ENCODE measurements around the gene SIAH1. TPM values are rescaled to one million over a fixed set of nuclear protein-coding genes. Genes with fewer than 3 reads are reported as not detected.
"Not testable (repeated sequence)": the region's sequence is repeated elsewhere in the genome, so short reads cannot be mapped to it uniquely, and the experiment has no call there.

Gene SIAH1
- total and polyA plus RNA-seq, 4 experiments from 2014 or later: 11.9 to 14.9 (median 12.7) TPM

DNA sequence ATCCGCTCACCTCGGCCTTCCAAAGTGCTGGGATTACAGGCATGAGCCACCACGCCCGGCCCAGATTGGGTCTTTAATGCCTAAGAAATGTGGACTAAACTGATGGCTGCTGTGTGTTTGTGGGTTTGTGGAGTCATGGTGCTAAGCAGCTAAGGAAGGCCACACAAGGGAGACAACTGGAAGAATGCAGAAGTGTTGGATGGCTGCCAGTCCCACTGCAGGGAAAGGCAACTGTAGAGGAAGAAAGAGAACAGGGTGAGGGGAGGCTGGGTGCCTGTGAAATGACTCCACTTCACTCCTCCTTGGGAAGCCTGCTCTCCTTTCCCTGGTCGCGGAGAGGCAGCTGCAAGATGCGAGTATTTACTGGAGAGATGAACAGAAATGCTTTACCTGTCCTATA is 23.5 kb upstream of the SIAH1 start:
- CTCF ChIA-PET (ENCODE audit: partially characterized antibody): interaction anchor here (0.8 to 1.1 kb wide), 2 partner anchors 215 kb away, joined by 3 to 6 read pairs; no protein-coding TSS in a partner anchor
- peaks cover 0 to 3% (median 0%) of the 10 kb centered on the region in 8 donors for H3K9me3 Mint-ChIP-seq
- POLR2A ChIA-PET (ENCODE audit: partially characterized antibody): interaction anchor here (0.6 kb wide), 1 partner anchor 165 kb away, joined by 3 read pairs; the partner anchor contains the start of gene LONP2

DNA sequence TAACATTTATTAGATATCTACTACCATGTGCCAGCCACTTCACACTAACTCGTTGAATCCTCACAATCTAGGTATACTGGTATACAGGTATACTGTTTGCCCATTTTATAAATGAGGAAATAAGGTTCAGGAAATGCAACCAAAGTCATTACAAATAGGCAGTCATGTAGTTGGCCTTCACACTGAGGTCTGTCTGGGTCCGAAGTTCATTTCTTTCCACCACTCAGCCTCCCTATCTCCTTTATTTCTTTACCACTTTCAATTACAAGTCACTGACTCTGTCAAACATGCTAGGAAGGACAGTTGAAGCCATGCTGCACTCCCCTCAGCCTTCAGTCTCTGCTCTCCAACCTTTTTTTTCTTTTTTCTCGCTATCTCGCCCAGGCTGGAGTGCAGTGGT is 20.7 kb upstream of the SIAH1 start:
- Histone ChIP-seq H3K4me1 (ENCODE audit: insufficient read depth, low read length) (no peaks in the 10 kb centered on the region), H3K9me3 (ENCODE audit: control insufficient read depth in 1 of 2, low read length in 2 of 2) (no peaks in the 10 kb centered on the region), H3K4me3 (ENCODE audit: low read length in 2 of 2) (no peak overlapping the region), H3K36me3 (ENCODE audit: insufficient read depth, low read length) (no peaks in the 10 kb centered on the region), H3K27ac (ENCODE audit: low read depth, low read length) (no peak overlapping the region), H3K27me3 (ENCODE audit: insufficient read depth, low read length) (no peaks in the 10 kb centered on the region)
- DNase-seq: no peak
- ChIA-PET CTCF (ENCODE audit: partially characterized antibody) (no interaction called here), POLR2A (ENCODE audit: partially characterized antibody) (no interaction called here)
- Mint-ChIP-seq H3K27me3 (peaks cover 0 to 3% of the 10 kb centered on the region in 2 donors), H3K4me1 (peaks cover 0 to 5% (median 2%) of the 10 kb centered on the region in 4 donors), H3K9me3 (no peaks in the 10 kb centered on the region), H3K27ac (peak overlapping the region in 1 of 7 donors; percentile 14), H3K4me3 (no peak overlapping the region), H3K36me3 (no peaks in the 10 kb centered on the region)
- intact Hi-C loops (cut with micrococcal nuclease): no loop called here

More for the DNA sequence above, 23.5 kb upstream of the SIAH1 start:
- Histone ChIP-seq H3K36me3 (ENCODE audit: insufficient read depth, low read length) (no peaks in the 10 kb centered on the region), H3K27ac (ENCODE audit: low read depth, low read length) (no peak overlapping the region), H3K4me1 (ENCODE audit: insufficient read depth, low read length) (no peaks in the 10 kb centered on the region), H3K27me3 (ENCODE audit: insufficient read depth, low read length) (no peaks in the 10 kb centered on the region), H3K4me3 (ENCODE audit: low read length in 2 of 2) (no peak overlapping the region), H3K9me3 (ENCODE audit: control insufficient read depth in 1 of 2, low read length in 2 of 2) (no peaks in the 10 kb centered on the region)
- H3K36me3 Mint-ChIP-seq: no peaks in the 10 kb centered on the region
- DNase-seq: no peak
- H3K4me3 Mint-ChIP-seq: no peak overlapping the region
- intact Hi-C loops (cut with micrococcal nuclease): no loop called here
- H3K27me3 Mint-ChIP-seq: peaks cover 2 to 4% of the 10 kb centered on the region in 2 donors
- H3K4me1 Mint-ChIP-seq: peaks cover 0 to under 1% (median 0%) of the 10 kb centered on the region in 4 donors
- H3K27ac Mint-ChIP-seq: no peak overlapping the region

DNA sequence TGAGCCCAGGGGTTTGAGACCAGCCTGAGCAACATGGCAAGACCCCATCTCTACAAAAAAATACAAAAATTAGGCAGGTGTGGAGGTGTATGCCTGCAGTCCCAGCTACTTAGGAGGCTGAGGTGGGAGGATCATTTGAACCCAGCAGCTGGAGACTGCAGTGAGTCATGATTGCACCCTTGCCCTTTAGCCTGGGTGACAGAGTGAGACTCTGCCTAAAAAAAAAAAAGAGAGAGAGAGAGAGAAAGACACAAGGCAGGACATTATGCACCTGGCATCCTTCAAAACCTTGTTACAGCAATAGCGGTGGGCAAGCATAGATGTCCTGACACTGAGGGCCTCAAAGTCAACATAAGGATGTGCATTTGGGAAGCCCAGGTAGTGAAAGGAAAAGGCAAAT is 19.9 kb upstream of the SIAH1 start:
- H3K27me3 Mint-ChIP-seq: peaks cover 0 to 3% of the 10 kb centered on the region in 2 donors
- Histone ChIP-seq H3K4me3 (ENCODE audit: low read length in 2 of 2) (no peak overlapping the region), H3K9me3 (ENCODE audit: control insufficient read depth in 1 of 2, low read length in 2 of 2) (no peaks in the 10 kb centered on the region), H3K27me3 (ENCODE audit: insufficient read depth, low read length) (no peaks in the 10 kb centered on the region), H3K27ac (ENCODE audit: low read depth, low read length) (no peak overlapping the region), H3K4me1 (ENCODE audit: insufficient read depth, low read length) (no peaks in the 10 kb centered on the region), H3K36me3 (ENCODE audit: insufficient read depth, low read length) (no peaks in the 10 kb centered on the region)
- no peaks in the 10 kb centered on the region for H3K36me3 Mint-ChIP-seq
- DNase-seq: no peak
- POLR2A ChIA-PET (ENCODE audit: partially characterized antibody): no interaction called here
- CTCF ChIA-PET (ENCODE audit: partially characterized antibody): no interaction called here
- no peaks in the 10 kb centered on the region for H3K9me3 Mint-ChIP-seq
- no peak overlapping the region for H3K4me3 Mint-ChIP-seq
- H3K27ac Mint-ChIP-seq: no peak overlapping the region
- intact Hi-C loops (cut with micrococcal nuclease): no loop called here
- peaks cover 0 to 5% (median 2%) of the 10 kb centered on the region in 4 donors for H3K4me1 Mint-ChIP-seq

DNA sequence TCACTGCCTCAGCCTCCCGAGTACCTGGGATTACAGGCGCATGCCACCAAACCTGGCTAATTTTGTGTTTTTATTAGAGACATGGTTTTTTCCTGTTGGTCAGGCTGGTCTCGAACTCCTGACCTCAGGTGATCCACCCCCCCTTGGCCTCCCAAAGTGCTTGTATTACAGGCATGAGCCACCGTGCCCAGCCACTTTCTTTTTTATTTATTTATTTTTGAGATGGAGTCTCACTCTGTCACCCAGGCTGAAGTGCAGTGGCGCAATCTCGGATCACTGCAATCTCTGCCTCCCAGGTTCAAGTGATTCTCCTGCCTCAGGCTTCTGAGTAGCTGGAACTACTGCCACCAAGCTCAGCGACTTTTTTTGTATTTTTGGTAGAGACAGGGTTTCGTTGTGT is 17.3 kb upstream of the SIAH1 start:
- H3K27ac Mint-ChIP-seq; H3K4me3 ChIP-seq (ENCODE audit: low read length in 2 of 2); CTCF ChIA-PET (ENCODE audit: partially characterized antibody); H3K36me3 ChIP-seq (ENCODE audit: insufficient read depth, low read length); DNase-seq; H3K9me3 Mint-ChIP-seq; H3K27me3 Mint-ChIP-seq; H3K4me3 Mint-ChIP-seq; H3K4me1 ChIP-seq (ENCODE audit: insufficient read depth, low read length); H3K4me1 Mint-ChIP-seq; H3K27me3 ChIP-seq (ENCODE audit: insufficient read depth, low read length); H3K27ac ChIP-seq (ENCODE audit: low read depth, low read length); H3K36me3 Mint-ChIP-seq; POLR2A ChIA-PET (ENCODE audit: partially characterized antibody); H3K9me3 ChIP-seq (ENCODE audit: control insufficient read depth in 1 of 2, low read length in 2 of 2); intact Hi-C loops (cut with micrococcal nuclease): not testable (repeated sequence)

DNA sequence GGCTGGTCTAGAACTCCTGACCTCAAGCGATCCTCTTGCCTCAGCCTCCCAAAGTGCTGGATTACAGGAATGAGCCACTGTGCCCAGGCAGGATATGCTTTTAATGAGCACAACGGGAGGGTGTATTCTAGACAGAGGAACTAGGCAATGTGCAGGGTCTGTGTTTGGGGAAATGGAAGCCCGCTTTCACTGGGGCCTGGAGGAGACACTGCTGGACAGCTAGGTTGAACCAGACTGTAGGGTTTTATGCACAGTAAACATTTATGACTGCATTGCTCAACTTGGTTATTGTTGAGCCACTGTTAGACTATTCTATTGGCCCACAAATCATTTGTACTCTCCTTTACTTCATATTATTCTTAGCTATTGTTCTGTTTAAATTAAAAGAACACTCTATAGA is 10.2 kb upstream of the SIAH1 start:
- Mint-ChIP-seq H3K4me1 (peaks cover 0 to 1% (median 0%) of the 10 kb centered on the region in 4 donors), H3K9me3 (no peaks in the 10 kb centered on the region), H3K27me3 (no peaks in the 10 kb centered on the region), H3K27ac (no peak overlapping the region), H3K4me3 (no peak overlapping the region), H3K36me3 (no peaks in the 10 kb centered on the region)
- DNase-seq: no peak
- no peaks in the 10 kb centered on the region for H3K4me1 ChIP-seq (ENCODE audit: insufficient read depth, low read length)
- no peaks in the 10 kb centered on the region for H3K36me3 ChIP-seq (ENCODE audit: insufficient read depth, low read length)
- intact Hi-C loops (cut with micrococcal nuclease): no loop called here
- H3K9me3 ChIP-seq (ENCODE audit: control insufficient read depth in 1 of 2, low read length in 2 of 2): no peaks in the 10 kb centered on the region
- no peaks in the 10 kb centered on the region for H3K27me3 ChIP-seq (ENCODE audit: insufficient read depth, low read length)
- ChIA-PET CTCF (ENCODE audit: partially characterized antibody) (interaction anchor here (2.2 kb wide), 1 partner anchor 234 kb away, joined by 9 read pairs; no protein-coding TSS in a partner anchor), POLR2A (ENCODE audit: partially characterized antibody) (no interaction called here)
- no peak overlapping the region for H3K4me3 ChIP-seq (ENCODE audit: low read length in 2 of 2)
- H3K27ac ChIP-seq (ENCODE audit: low read depth, low read length): no peak overlapping the region

DNA sequence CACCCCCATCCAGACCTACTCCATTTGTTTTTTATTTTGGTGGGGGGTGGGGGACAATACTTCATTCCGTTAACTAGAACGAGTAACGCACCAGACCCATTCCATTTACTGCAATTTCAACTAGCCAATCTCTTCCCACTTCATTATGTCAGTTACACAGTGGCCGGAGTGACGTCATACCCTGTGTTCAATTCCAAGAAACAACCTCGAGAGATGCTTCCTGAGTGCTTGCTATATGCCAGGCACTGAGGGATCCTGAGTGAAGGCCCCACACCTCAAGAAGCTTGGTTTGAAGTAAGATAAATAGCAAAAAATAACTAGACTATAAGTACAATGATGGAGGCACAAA is 9.1 kb upstream of the SIAH1 start:
- Histone ChIP-seq H3K4me3 (ENCODE audit: low read length in 2 of 2) (no peak overlapping the region), H3K27ac (ENCODE audit: low read depth, low read length) (no peak overlapping the region), H3K36me3 (ENCODE audit: insufficient read depth, low read length) (no peaks in the 10 kb centered on the region), H3K27me3 (ENCODE audit: insufficient read depth, low read length) (no peaks in the 10 kb centered on the region), H3K4me1 (ENCODE audit: insufficient read depth, low read length) (no peaks in the 10 kb centered on the region), H3K9me3 (ENCODE audit: control insufficient read depth in 1 of 2, low read length in 2 of 2) (no peaks in the 10 kb centered on the region)
- Mint-ChIP-seq H3K4me3 (no peak overlapping the region), H3K27me3 (no peaks in the 10 kb centered on the region), H3K36me3 (no peaks in the 10 kb centered on the region), H3K27ac (no peak overlapping the region), H3K9me3 (no peaks in the 10 kb centered on the region), H3K4me1 (peaks cover 0 to 1% (median 0%) of the 10 kb centered on the region in 4 donors)
- ChIA-PET POLR2A (ENCODE audit: partially characterized antibody) (no interaction called here), CTCF (ENCODE audit: partially characterized antibody) (interaction anchor here (1.2 to 2.2 kb wide), 2 partner anchors 77 to 235 kb away, joined by 3 to 9 read pairs; no protein-coding TSS in a partner anchor)
- DNase-seq: no peak
- intact Hi-C loops (cut with micrococcal nuclease): no loop called here

DNA sequence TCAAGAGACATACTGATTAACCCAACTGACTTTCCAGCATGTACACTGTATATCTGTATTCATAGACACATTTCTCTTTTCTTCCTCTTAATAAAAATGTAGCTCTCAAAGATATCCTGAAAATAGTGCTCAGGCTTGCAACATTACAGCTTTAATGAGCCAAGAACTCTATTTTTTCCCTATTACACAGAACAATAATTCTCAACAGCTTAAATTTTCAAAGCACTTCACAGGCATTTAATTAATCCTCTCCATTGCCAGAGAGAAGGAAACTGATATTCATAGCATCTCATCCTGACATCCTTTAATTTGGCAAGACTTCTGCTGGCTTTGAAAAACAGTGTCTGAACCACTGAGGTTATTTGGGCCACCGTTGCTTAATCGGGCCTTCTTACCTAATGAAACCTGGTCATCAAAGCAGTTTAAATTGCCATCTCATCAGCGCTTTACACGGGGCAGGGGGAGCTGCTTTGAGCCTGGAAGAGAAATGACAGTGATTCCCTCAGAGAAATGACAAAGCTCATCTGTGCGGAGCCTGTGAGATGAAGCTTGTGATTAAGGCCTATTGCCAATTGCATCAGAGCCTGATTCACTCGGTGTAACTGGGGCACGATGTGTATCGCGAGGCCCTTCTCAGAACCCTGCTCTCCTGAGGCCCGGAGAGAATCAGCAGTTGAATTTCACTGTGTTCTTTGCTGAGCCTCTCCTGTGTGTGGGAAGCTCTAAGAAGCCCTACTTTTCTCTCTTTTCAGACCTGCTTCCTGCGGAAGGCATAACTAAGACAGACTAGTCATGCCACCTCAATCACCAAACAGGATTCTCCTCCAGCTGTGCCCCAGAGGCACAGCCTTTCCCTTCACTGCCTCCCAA is 8.5 kb upstream of the SIAH1 start:
- Histone ChIP-seq H3K4me1 (ENCODE audit: insufficient read depth, low read length) (no peaks in the 10 kb centered on the region), H3K27me3 (ENCODE audit: insufficient read depth, low read length) (no peaks in the 10 kb centered on the region), H3K36me3 (ENCODE audit: insufficient read depth, low read length) (no peaks in the 10 kb centered on the region), H3K4me3 (ENCODE audit: low read length in 2 of 2) (no peak overlapping the region), H3K27ac (ENCODE audit: low read depth, low read length) (no peak overlapping the region), H3K9me3 (ENCODE audit: control insufficient read depth in 1 of 2, low read length in 2 of 2) (no peaks in the 10 kb centered on the region)
- DNase-seq: no peak
- Mint-ChIP-seq H3K4me3 (no peak overlapping the region), H3K27me3 (no peaks in the 10 kb centered on the region), H3K4me1 (peaks cover 0 to 1% (median 0%) of the 10 kb centered on the region in 4 donors), H3K36me3 (no peaks in the 10 kb centered on the region), H3K27ac (peak overlapping the region in 1 of 7 donors; percentile 47), H3K9me3 (no peaks in the 10 kb centered on the region)
- ChIA-PET POLR2A (ENCODE audit: partially characterized antibody) (no interaction called here), CTCF (ENCODE audit: partially characterized antibody) (interaction anchor here (0.9 to 2.2 kb wide), 4 partner anchors 9 to 237 kb away, joined by 3 to 9 read pairs (median 3); no protein-coding TSS in a partner anchor)
- intact Hi-C loops (cut with micrococcal nuclease): no loop called here

Data from CD4-positive, alpha-beta memory T cell (primary cell).